Measurements from ENCODE around the gene POTEM.
"Not testable (repeated sequence)": the region's sequence is repeated elsewhere in the genome, so short reads cannot be mapped to it uniquely, and the experiment has no call there.

The POTEM gene

DNA sequence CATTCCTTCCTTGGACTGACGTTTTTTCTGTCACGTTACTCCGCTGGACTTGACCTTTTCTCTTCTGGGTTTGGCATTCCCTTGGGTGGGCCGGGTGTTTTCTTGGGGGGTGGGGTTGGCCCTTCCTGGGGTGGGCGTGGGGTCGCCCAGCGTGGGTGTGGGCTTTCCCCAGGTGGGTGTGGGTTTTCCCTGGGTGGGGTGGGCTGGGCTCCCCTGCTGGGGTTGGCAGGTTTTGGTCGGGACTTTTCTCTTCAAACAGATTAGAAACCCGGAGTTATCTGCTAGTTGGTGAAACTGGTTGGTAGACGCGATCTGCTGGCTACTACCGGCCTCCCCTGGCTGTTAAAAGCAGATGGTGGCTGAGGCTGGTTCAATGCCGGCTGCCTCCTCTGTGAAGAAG, at the start of gene POTEM:
TSS of gene POTEM (plus strand) at position 301 of the 400 bp plus-strand sequence. CDS start at position 353, 52 bp downstream.
- DNase-seq: not testable (repeated sequence)

DNA sequence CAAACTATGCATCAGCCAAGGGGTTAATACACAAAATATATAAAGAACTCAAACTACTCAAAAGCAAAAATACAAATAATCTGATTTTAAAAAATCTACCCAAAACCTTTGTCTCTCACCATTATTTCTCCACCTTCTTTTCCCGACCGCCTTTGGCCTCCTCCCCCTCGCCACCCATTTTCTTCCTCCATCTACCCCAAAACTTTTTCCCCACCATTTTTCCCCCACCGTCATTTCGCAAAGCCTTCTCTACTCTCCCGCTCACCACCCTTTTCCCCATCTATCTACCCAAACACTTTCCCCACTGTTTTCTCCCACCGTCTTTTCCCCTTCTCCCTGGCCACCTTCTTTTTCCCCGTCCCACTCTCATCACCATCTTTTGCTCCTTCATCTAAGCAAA, 48.9 kb upstream of the POTEM start:
- not testable (repeated sequence) for DNase-seq

DNA sequence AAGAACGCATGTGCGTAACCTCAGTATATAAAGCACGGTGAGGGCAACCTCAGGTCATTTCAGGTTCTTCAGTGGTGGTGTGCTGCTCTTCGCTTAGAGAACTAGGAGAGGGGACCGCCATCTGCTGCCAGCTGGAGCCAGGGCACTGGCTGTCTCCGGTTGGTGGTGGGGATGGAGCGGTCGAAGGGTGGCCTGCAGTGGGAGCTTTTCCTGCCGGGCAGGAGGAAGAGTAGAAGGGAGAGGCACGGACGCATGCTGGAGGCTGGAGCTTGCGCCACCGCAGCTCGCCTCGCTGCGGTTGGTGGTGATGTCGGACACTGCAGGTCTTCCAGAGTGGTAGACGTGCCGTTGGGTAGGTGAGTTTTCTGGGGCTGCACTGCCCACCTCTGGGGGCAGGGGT, 47.2 kb upstream of the POTEM start:
- not testable (repeated sequence) for DNase-seq

DNA sequence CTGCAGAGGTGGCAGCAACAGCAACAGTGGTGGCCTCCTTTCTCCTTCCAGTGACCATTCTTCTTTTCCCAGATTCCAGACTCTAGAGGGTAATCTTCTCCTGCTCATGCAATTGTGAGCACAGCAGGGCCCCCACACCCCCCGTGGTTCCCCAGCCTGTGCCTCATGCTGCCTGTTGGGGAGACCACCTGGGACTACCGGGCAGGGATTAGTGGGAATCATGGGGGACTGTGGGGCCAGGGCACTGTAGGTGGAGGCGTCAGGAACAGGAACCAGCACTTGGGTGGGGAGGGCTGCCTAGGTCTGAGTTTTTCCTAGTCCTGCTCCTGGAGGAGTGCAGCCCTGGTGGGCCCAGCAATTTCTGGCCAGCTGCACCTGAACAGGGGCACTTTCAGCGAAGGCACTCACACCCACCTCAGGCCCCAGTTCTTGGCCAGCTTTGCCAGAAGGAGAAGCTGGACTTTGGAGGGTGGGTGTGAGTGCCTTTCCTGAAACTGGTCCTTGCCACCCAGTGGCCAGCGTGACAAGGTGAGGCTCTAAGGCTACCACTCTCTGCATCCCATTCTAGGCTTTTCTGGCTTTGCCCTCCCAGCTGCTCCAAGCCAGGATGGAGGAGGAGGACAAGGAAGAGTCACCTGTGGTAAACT, 46.1 kb upstream of the POTEM start:
- not testable (repeated sequence) for DNase-seq

DNA sequence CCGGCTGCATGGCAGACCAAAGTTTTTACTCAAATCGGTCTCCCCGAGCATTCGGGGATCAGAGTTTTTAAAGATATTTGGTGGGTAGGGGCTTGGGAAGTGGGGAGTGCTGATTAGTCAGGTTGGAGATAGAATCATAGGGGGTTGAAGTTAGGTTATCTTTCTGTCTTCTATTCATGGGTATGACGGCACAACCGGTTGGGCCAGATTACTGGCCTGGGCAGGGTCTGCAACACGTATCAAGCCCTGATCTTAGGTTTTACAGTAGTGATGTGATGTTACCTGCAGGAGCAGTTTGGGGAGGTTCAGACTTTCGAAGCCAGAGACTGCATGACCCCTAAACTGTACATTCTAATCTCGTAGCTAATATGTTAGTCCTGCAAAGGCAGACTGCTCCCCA, 30.4 kb upstream of the POTEM start:
- not testable (repeated sequence) for DNase-seq

DNA sequence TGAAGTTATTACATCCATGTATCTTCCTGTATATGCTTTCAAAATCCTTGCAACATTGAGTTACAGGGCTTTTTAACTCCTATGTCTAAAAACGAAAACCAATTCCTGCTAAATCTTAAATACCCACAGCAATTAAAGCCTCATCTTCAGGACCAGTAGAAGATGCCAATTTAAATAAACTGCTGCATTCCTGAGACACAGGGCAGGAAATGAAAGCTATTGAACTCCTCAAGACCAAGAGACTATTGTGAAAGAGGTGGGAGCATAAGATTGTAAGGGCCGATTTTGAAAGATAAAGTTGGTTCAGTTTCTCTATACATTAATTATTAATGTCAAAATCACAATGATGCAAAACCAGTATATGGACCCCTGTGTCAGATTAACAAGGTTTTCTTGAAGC, 28.5 kb upstream of the POTEM start:
- DNase-seq: not testable (repeated sequence)

DNA sequence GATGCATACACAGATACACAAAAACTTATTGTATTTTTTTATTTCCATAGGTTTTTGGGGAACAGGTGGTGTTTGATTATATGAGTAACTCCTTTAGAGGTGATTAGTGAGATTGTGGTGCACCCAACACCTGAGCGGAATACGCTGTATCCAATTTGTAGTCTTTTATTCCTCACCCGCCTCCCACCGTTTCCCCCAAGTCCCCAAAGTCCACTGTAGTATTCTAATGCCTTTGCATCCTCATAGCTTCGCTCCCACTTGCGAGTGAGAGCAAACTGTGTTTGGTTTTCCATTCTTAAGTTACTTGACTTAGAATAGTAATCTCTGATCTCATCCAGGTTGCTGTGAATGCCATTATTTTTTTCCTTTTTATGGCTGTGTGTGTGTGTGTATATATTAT, 17.3 kb upstream of the POTEM start:
- not testable (repeated sequence) for DNase-seq

DNA sequence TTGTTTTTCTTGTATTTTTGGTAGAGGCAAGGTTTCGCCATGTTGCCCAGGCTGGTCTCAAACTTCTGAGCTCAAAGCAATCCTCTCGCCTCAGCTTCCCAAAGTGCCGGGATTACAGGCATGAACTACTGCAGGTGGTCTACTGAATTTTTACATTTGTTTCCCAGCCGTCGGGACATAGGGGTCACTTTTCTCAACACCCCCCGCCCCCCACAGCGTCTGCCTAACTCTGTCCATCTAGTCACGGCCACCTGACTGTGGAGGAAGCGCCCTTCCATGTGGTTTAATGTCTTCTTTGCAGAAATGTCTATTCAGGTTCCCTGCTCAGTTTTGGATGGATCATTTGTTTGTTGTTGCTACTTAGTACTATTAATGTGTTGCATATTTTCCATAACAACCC, 14.1 kb upstream of the POTEM start:
- DNase-seq: not testable (repeated sequence)

DNA sequence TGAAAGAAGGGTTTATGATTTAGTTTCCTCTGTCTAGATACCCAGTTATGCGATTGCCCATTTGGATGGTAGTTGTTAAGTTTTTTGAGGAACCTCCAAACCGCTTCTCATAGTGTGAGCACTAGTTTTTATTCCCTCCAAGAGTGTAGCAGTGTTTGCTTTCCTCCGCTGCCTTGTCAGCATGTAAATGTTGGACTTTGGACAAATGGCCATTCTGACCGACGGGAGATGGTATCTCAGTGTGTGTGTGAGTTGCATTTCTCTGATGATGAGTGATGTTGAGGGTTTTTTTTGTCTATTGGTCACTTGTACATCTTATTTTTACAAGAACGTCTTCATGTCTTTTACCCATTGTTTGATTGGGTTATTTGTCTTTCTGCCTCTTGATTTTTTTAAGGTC, 11.4 kb upstream of the POTEM start:
- not testable (repeated sequence) for DNase-seq

DNA sequence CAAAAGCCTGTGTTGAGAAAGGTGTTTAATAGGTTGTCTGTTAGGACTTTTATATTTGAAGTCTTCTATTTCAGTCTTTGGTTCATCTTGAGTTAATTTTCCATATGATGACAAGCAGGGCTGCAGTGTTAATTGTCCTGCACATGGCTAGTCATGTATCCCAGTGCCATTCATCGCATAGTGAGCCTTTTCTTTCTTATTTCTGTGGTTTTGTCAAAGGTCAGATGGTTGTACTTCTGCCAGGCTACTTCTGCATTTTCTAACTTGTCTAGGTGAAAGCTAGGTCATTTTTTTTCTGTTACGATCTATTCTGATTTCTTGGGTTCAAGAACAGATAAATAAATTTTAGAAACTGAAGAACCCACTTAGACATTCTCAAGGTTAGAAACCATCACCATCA, 5.7 kb upstream of the POTEM start:
- not testable (repeated sequence) for DNase-seq

DNA sequence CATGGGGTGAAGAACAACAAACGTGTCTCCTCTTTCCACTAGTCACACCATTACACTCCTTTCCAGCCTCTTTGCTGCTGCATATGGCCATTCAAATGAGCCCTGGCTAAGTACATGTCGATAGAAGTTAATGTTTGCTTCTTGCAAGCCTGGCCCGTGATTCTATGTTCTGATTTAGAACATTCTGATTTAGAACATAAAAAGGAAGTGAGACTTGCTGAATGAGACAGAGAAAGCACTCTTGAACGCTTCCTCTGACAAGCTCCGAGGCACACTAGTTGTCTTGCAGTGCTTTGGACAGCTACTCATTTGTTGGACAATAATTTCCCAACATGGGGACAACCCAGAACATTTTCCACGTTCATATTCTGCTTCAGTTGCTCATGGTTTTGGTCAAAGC, 5.1 kb upstream of the POTEM start:
- not testable (repeated sequence) for DNase-seq

DNA sequence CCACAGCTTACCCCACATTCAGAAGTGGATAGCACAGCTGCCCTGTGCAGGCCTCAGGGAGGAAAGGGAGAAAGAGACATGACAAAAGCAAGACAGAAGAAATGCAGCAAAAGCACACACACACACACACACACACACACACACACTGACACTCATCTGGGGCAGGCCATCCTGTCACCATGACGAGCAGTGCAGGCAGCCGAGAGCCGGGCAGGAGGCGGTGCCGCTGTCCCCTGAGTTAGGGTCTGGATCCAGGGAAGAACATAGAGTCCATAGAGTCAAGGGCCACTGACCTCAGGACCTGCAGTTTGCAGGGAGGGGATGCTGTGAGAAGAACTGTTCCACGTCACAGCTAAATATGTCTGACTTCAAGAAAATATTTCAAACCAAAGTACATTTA, 4.0 kb upstream of the POTEM start:
- not testable (repeated sequence) for DNase-seq

DNA sequence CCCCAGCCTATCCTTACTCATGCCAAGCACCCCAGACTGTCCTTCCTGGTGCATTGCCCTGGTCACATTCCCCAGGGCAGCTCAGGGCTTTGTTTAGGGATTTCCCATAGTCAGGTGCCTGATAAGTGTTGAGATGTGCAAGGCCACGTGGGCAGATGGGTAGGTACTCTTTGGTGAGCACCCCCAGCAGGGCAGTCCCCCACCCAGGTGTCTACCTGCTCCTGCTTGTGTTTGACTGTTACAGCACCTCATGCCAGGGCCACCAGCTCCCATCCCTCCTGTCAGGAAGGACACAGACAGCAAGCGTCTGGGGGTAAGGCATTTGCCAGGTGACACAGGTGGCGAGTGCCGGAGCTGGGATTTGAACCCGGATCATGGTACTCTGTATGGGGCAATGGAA, 2.4 kb upstream of the POTEM start:
- DNase-seq: not testable (repeated sequence)

DNA sequence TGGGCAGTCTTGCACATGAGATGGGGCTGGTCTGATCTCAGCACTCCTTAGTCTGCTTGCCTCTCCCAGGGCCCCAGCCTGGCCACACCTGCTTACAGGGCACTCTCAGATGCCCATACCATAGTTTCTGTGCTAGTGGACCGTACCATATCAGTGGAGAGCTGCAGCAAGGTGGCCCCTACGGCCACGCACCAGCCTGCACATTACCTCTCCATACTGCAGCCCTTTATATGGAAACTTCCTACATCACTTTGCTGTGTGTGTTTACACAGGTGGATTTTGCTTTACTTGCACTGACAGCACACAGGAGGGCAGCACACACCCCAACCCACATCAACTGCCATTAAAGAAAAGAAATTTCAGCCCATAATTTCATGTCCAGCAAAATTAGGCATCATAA, 35.3 kb downstream of the POTEM start:
- not testable (repeated sequence) for DNase-seq

DNA sequence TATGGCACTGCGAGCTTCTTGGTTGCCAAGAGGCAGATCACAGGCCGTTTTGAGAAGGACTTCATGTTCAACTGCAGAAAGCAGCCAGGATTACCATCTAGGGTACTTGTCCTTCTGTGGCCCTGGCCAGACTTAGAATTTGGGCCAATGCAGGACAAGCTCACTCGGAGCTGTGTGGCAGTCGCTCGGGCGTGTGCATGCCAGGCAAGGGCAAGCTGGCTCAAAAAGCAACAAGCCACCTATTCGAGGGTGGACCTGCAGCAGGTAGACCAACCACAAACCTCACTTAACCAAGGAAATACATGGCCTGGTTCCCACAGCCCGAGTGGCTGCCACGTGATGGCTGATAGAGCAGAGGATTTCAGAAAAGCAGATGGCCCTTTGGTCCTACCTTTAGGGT, 39.3 kb downstream of the POTEM start:
- not testable (repeated sequence) for DNase-seq

DNA sequence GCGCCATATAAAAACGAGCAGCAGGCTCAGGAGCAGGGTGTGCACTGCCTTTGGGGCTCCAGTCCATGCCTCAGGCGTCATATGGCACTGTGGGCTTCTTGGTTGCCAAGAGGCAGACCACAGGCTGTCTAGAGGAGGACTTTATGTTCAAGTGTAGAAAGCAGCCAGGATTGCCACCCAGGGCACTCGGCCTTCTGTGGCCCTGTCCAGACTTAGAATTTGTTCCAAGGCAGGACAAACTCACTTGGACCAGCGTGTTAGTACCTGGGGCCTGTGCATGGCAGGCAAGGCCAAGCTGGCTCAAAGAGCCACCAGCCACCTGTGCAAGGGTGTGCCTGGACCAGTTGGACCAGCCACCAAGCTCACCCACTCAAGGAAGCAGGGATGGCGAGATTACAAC, 40.4 kb downstream of the POTEM start:
- DNase-seq: not testable (repeated sequence)

DNA sequence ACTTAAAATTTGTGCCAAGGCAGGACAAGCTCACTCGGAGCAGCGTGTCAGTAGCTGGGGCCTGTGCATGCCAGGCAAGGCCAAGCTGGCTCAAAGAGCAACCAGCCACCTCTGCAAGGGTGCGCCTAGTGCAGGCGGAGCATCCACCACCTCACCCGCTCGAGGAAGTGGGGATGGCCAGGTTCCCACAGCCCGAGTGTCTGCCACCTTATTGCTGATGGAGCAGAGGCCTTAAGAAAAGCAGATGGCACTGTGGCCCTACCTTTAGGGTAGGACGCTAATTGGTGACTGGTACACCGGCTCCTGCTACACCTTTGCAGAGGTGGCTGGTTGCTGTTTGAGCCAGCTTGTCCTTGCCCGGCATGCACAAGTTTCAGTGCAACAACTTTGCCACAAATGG, 43.8 kb downstream of the POTEM start:
- DNase-seq: not testable (repeated sequence)

DNA sequence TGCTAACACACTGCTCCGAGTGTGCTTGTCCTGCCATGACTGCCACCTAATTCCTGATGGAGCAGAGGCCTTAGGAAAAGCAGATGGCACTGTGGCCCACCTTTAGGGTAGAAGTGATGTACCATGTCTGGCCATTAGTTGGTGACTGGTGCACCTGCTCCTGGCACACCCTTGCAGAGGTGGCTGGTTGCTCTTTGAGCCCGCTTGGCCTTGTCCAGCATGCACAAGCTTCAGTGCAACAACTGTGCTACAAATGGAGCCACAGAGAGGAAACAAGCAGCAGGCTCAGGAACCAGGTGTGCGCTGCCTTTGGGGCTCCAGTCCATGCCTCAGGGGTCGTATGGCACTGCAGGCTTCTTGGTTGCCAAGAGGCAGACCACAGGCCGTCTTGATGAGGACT, 44.5 kb downstream of the POTEM start:
- not testable (repeated sequence) for DNase-seq

DNA sequence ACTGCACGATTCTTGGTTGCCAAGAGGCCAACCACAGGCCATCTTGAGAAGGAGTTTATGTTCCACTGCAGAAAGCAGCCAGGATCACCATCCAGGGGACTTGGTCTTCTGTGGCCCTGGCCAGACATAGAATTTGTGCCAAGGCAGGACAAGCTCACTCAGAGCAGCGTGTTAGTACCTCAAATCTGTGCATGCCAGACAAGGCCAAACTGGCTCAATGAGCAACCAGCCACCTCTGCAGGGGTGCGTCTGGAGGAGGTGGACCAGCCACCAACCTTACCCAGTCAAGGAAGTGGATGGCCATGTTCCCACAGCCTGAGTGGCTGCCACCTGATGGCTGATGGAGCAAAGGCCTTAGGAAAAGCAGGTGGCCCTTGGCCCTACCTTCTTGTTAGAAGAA, 48.0 kb downstream of the POTEM start:
- not testable (repeated sequence) for DNase-seq

DNA sequence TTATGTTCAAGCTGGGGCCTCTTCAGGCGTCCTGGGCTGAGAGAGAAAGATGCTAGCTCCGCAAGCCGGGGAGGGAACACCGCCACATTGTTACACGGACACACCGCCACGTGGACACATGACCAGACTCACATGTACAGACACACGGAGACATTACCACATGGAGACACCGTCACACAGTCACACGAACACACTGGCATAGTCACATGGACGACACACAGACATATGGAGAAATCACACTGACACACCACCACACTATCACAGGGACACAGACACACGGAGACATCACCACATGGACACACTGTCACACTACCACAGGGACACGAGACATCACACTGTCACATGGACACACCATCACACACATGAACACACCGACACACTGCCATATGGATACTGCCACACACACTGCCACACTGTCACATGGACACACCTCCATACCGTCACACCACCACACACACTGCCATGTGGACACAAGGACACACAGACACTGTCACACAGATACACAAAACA, 57.9 kb downstream of the POTEM start:
- DNase-seq: not testable (repeated sequence)

DNA sequence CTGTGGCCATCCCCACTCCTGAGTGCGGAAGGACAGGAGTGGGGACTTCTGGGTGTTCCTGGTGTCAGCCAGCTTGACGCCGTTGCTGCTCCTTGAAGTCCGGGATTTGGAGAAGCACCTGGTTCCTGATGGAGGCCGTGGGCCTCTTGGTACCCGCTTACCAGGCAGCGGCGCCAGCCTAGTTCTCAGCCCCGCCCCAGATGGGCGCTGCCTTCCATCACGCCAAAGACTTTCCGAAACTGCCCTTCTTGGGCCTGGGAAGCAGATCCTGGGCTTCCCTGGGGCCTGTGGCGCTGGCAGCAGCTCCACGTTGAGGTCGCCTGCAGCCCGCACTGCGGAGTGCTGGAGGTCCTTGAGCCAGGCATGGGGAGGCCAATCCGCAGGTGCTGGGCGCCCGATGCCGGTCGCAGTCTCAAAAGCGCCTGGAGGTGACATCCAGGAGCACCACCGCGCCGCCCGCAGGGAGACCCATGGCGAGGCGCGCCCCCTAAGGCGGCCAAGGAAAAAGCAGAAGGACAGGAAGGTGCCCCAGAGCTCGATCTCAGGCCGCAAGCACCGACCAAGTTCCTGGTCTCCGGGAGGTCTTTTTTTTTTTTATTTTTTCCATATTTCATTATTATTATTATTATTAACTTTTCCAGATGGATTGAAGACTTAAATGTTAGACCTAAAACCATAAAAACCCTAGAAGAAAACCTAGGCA, 59.6 kb downstream of the POTEM start:
- DNase-seq: not testable (repeated sequence)

DNA sequence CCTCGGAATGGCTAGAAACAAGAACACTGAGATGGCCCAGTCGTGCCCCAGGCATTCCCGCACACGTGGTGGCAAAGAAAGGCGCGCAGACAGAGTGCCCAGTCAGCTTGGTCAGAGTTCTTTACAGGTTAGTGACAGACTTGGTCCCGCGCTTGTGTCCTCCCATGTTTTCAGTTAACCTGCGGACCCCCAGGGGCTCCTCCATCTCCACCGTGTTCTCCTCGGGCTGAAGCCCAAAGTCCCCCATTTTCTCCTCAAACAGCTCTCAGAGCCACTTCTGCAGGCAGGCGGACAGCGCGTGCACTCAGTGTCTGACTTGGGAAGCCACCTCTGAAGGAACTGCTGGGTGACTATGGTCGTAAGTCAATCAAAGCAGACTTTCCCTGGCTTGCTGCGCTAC, 60.7 kb downstream of the POTEM start:
- not testable (repeated sequence) for DNase-seq

DNA sequence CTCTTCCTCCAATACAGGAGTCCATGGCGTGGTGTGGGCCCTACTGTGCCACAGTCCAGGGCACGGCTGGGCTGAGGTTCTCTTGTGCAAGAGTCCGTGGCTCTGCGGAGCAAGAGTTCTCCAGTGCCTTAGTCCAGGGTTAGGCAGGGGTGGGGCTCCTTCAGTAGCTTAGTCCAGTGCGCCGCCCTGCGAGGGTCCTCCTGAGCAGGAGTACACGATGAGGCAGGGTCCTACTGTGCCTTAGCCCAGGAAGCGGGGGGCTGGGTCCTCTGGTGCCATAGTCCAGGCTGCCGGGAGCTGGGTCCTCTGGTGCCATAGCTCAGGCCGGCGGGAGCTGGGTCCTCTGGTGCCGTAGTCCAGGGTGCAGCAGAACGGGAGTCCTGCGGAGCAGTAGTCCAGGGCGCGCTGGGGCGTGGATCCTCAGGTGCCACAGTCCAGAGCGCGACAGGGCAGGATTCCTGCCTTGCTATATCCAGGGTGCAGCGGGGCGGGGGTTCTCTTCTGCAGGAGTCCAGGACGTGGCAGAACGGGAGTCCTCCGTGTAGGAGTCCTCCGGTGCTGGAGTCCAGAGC, 69.7 kb downstream of the POTEM start:
- not testable (repeated sequence) for DNase-seq
